Measurements from ENCODE around the gene PXT1.

PXT1 gene

DNA sequence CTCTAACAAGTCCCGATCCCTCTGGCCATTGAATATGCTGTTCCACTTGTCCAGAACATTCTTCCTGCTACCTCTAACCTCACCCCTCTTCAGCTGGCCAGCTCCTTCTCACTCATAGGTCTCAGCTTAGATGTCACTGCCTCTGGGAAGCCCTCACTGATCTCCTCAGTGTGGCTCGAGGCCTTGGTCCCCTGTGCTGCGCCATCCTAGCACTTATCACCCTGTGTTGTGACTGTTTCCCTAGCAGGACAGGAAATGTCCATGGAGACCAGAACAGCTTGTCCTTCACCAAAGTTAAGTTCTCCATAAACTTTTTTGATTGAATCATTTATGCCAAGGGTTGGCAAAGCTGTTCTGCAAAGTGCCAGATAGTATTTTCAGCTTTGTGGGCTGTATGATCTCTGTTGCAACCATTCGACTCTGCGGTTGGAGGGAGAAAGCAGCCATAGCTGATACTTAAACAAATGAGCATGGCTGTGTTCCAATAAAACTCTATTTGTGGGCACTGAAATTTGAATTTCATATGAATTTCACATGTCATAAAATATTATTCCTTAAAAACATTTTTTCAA, 99.5 kb downstream of the PXT1 start:
- no peak for DNase-seq

DNA sequence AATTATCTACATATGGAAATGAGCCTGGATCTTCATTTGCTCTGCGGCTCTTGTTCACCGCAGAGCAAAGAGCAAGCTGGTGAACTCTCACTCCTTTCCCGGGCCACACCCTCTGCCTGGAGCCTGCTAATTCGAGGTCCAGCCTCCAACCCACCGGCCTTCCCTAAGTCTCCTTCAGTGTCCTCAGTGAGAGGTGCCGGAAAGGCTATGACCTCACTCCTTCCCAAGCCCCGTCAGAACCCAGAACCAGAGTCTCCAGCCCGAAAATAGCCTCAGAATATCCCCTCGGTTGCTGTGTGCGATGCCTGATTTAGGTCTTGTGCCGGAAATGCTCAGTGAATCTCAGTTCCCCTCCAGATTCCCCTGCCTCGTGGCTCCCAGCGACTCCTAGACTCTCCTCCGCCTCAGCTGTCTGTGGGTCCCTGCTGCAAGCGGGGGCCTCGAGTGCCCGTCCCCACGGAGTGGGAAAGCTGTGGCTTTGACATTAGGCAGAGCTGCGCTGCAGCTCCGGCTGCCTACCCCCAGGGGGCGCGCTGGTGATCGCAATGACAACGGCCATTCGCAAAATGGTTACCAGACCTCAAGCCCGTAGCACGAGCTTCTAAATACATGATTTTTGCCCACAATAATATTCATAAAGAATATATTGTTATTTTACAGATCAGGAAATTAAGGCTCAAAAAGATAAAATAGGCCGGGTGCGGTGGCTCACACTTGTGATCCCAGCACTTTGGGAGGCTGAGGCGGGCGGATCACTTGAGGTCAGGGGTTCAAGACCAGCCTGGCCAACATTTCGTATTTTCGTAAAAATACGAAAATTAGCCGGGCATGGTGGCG, 101.8 kb downstream of the PXT1 start:
- DNase-seq: peak; percentile 73

Data from 8988T (cell line).